ENCODE data around the gene TCF4. TPM values are rescaled to one million over a fixed set of nuclear protein-coding genes. Genes with fewer than 3 reads are reported as not detected.

Gene TCF4
- polyA plus RNA-seq, 1 donor (not counting 4 experiments of a cell fraction or from before 2014, with no cell fraction given) = 9.7 TPM

- FAIRE-seq (no peak), DNase-seq (ENCODE audit: low read depth, low spot score) (no peak)
- Histone ChIP-seq H2AFZ (ENCODE audit: control insufficient read depth, low read length) (no peak overlapping the region), H3K9me3 (ENCODE audit: control insufficient read depth, low read depth, low read length) (no peaks in the 10 kb centered on the region), H3K27ac (ENCODE audit: control insufficient read depth, insufficient read depth, low read length) (no peak overlapping the region), H3K79me2 (ENCODE audit: control insufficient read depth, insufficient read depth, low read length) (no peaks in the 10 kb centered on the region), H3K27me3 (ENCODE audit: control insufficient read depth, extremely low read depth, insufficient read depth, low read length) (no peaks in the 10 kb centered on the region), H3K4me1 (ENCODE audit: control insufficient read depth, extremely low read depth, insufficient read depth, low read length) (no peaks in the 10 kb centered on the region), H3K9ac (ENCODE audit: control insufficient read depth, extremely low read depth, insufficient read depth, low read length) (no peak overlapping the region), H4K20me1 (ENCODE audit: control insufficient read depth, extremely low read depth, insufficient read depth, low read length) (no peaks in the 10 kb centered on the region), H3K4me2 (ENCODE audit: control insufficient read depth, extremely low read depth, insufficient read depth, low read depth, low read length) (no peak overlapping the region), H3K36me3 (ENCODE audit: control insufficient read depth in 2 of 2, extremely low read depth in 1 of 2, insufficient read depth in 2 of 2, low read length in 2 of 2) (no peaks in the 10 kb centered on the region), H3K4me3 (ENCODE audit: control insufficient read depth in 2 of 3, extremely low read depth in 1 of 3, insufficient read depth in 2 of 3, low read depth in 1 of 3, low read length in 3 of 3) (no peak overlapping the region), H3K9me1 (ENCODE audit: control insufficient read depth, extremely low read depth, insufficient read depth, low read length) (no peaks in the 10 kb centered on the region)
- dilution Hi-C loops (cut with MboI; ENCODE audit: extremely low pct_ligation_motif_present, low sequenced_read_pairs) = no loop called here
- TF ChIP-seq EZH2 (IDR thresholded peaks at IDR 0.05; ENCODE audit: low read length) (no peak), CTCF (optimal IDR thresholded peaks at IDR 0.05 in 1 of 3, IDR thresholded peaks at IDR 0.05 in 1 of 3, conservative IDR thresholded peaks at IDR 0.05 in 1 of 3; ENCODE audit: extremely low read depth in 1 of 3, insufficient read depth in 2 of 3, low read length in 3 of 3) (no peak)
Measured at GRCh38 chr18:55301824-55302166, 286.2 kb downstream of the TCF4 start.

- no peak for TF ChIP-seq CTCF (optimal IDR thresholded peaks at IDR 0.05 in 1 of 3, IDR thresholded peaks at IDR 0.05 in 1 of 3, conservative IDR thresholded peaks at IDR 0.05 in 1 of 3; ENCODE audit: extremely low read depth in 1 of 3, insufficient read depth in 2 of 3, low read length in 3 of 3)
- TF ChIP-seq EZH2 (IDR thresholded peaks at IDR 0.05; ENCODE audit: low read length) = no peak
- H2AFZ ChIP-seq (ENCODE audit: control insufficient read depth, low read length) = no peak overlapping the region
- no peaks in the 10 kb centered on the region for H3K36me3 ChIP-seq (ENCODE audit: control insufficient read depth in 2 of 2, extremely low read depth in 1 of 2, insufficient read depth in 2 of 2, low read length in 2 of 2)
- no peaks in the 10 kb centered on the region for H4K20me1 ChIP-seq (ENCODE audit: control insufficient read depth, extremely low read depth, insufficient read depth, low read length)
- H3K9me3 ChIP-seq (ENCODE audit: control insufficient read depth, low read depth, low read length) = no peaks in the 10 kb centered on the region
- H3K4me2 ChIP-seq (ENCODE audit: control insufficient read depth, extremely low read depth, insufficient read depth, low read depth, low read length) = no peak overlapping the region
- no peak overlapping the region for H3K9ac ChIP-seq (ENCODE audit: control insufficient read depth, extremely low read depth, insufficient read depth, low read length)
- no peak overlapping the region for H3K27ac ChIP-seq (ENCODE audit: control insufficient read depth, insufficient read depth, low read length)
- no peaks in the 10 kb centered on the region for H3K27me3 ChIP-seq (ENCODE audit: control insufficient read depth, extremely low read depth, insufficient read depth, low read length)
- no peaks in the 10 kb centered on the region for H3K9me1 ChIP-seq (ENCODE audit: control insufficient read depth, extremely low read depth, insufficient read depth, low read length)
- H3K4me3 ChIP-seq (ENCODE audit: control insufficient read depth in 2 of 3, extremely low read depth in 1 of 3, insufficient read depth in 2 of 3, low read depth in 1 of 3, low read length in 3 of 3) = no peak overlapping the region
- no peak for DNase-seq (ENCODE audit: low read depth, low spot score)
- H3K79me2 ChIP-seq (ENCODE audit: control insufficient read depth, insufficient read depth, low read length) = no peaks in the 10 kb centered on the region
- no peak for FAIRE-seq
- no peaks in the 10 kb centered on the region for H3K4me1 ChIP-seq (ENCODE audit: control insufficient read depth, extremely low read depth, insufficient read depth, low read length)
- dilution Hi-C loops (cut with MboI; ENCODE audit: extremely low pct_ligation_motif_present, low sequenced_read_pairs) = no loop called here
Measured at GRCh38 chr18:55300936-55301531, 287.0 kb downstream of the TCF4 start.

All from keratinocyte (primary cell).